IPS-15b (cell line): ENCODE measurements around the gene SASH1.

ENCODE experiments used
- H3K27me3 ChIP-seq: one replicate; pipeline ENCODE4 v1.6.1; 2013; ENCODE audit warnings: low read length; ENCODE audit not compliant: control insufficient read depth, insufficient read depth
- H3K36me3 ChIP-seq: one replicate; pipeline ENCODE4 v1.6.1; 2013; ENCODE audit warnings: low read length; ENCODE audit not compliant: control insufficient read depth, insufficient read depth
- H3K4me1 ChIP-seq: one replicate; pipeline ENCODE4 v1.6.1; 2013; ENCODE audit warnings: mild to moderate bottlenecking, low read length; ENCODE audit not compliant: control insufficient read depth, insufficient read depth
- H3K4me3 ChIP-seq: one replicate; pipeline ENCODE4 v1.5.1; 2013; ENCODE audit warnings: low read depth, low read length
- H3K9ac ChIP-seq: one replicate; pipeline ENCODE4 v1.6.1; 2013; ENCODE audit warnings: low read depth, mild to moderate bottlenecking, low read length
- H3K9me3 ChIP-seq: one replicate; pipeline ENCODE4 v1.6.1; 2013; ENCODE audit warnings: mild to moderate bottlenecking, low read length; ENCODE audit not compliant: control insufficient read depth, insufficient read depth

SASH1 gene

GRCh38 chr6:148495029-148495428 is 152.4 kb downstream of the SASH1 start:
- Histone ChIP-seq H3K36me3 (no peaks in the 10 kb centered on the region), H3K27me3 (no peaks in the 10 kb centered on the region), H3K9ac (no peak overlapping the region), H3K4me1 (no peaks in the 10 kb centered on the region), H3K4me3 (no peak overlapping the region), H3K9me3 (no peaks in the 10 kb centered on the region)

- Histone ChIP-seq H3K9ac (no peak overlapping the region), H3K9me3 (no peaks in the 10 kb centered on the region), H3K36me3 (no peaks in the 10 kb centered on the region), H3K4me1 (no peaks in the 10 kb centered on the region), H3K4me3 (no peak overlapping the region), H3K27me3 (no peaks in the 10 kb centered on the region)
Measured at GRCh38 chr6:148497257-148497656, 154.6 kb downstream of the SASH1 start.

- Histone ChIP-seq H3K36me3 (no peaks in the 10 kb centered on the region), H3K4me1 (no peaks in the 10 kb centered on the region), H3K9ac (no peak overlapping the region), H3K4me3 (no peak overlapping the region), H3K9me3 (no peaks in the 10 kb centered on the region), H3K27me3 (no peaks in the 10 kb centered on the region)
Measured at GRCh38 chr6:148497717-148498116, 155.1 kb downstream of the SASH1 start.

- Histone ChIP-seq H3K9ac (no peak overlapping the region), H3K4me1 (no peaks in the 10 kb centered on the region), H3K9me3 (no peaks in the 10 kb centered on the region), H3K27me3 (no peaks in the 10 kb centered on the region), H3K4me3 (no peak overlapping the region), H3K36me3 (no peaks in the 10 kb centered on the region)
Measured at GRCh38 chr6:148500402-148500801, 157.8 kb downstream of the SASH1 start.

DNA sequence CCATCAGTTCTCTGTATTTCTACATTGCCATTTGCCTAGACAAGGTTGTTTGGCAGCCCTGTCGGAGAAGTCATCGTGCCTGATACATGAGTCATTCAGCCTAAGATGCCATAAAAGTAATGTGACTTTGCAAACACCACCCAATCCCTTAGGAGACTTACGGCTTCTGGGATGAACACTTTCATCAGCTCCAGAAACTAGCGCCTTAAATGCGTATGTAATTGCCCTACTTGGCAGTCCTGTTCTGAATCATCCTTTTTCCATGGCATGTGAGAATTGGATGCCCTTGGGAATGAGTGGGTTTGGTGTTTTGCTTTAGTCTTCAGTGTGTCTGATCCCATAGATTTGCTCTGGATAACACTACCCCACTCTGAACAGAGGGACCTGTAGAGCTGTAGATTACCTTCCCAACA is 158.5 kb downstream of the SASH1 start:
- H3K9ac ChIP-seq, result no peak overlapping the region
- H3K36me3 ChIP-seq, result no peaks in the 10 kb centered on the region
- no peaks in the 10 kb centered on the region for H3K9me3 ChIP-seq
- no peak overlapping the region for H3K4me3 ChIP-seq
- no peaks in the 10 kb centered on the region for H3K27me3 ChIP-seq
- H3K4me1 ChIP-seq, result no peaks in the 10 kb centered on the region

GRCh38 chr6:148502083-148502772 is 159.6 kb downstream of the SASH1 start:
- no peaks in the 10 kb centered on the region for H3K36me3 ChIP-seq
- H3K4me3 ChIP-seq, result no peak overlapping the region
- H3K27me3 ChIP-seq, result no peaks in the 10 kb centered on the region
- H3K9me3 ChIP-seq, result no peaks in the 10 kb centered on the region
- no peaks in the 10 kb centered on the region for H3K4me1 ChIP-seq
- no peak overlapping the region for H3K9ac ChIP-seq

- no peaks in the 10 kb centered on the region for H3K27me3 ChIP-seq
- H3K9ac ChIP-seq, result no peak overlapping the region
- H3K9me3 ChIP-seq, result no peaks in the 10 kb centered on the region
- H3K36me3 ChIP-seq, result no peaks in the 10 kb centered on the region
- H3K4me1 ChIP-seq, result peaks cover 2% of the 10 kb centered on the region
- H3K4me3 ChIP-seq, result no peak overlapping the region
Measured at GRCh38 chr6:148502773-148503135, 160.1 kb downstream of the SASH1 start.

GRCh38 chr6:148503703-148504102 is 161.1 kb downstream of the SASH1 start:
- H3K9ac ChIP-seq, result no peak overlapping the region
- no peaks in the 10 kb centered on the region for H3K27me3 ChIP-seq
- H3K36me3 ChIP-seq, result no peaks in the 10 kb centered on the region
- no peaks in the 10 kb centered on the region for H3K9me3 ChIP-seq
- no peak overlapping the region for H3K4me3 ChIP-seq
- H3K4me1 ChIP-seq, result peaks cover 9% of the 10 kb centered on the region

DNA sequence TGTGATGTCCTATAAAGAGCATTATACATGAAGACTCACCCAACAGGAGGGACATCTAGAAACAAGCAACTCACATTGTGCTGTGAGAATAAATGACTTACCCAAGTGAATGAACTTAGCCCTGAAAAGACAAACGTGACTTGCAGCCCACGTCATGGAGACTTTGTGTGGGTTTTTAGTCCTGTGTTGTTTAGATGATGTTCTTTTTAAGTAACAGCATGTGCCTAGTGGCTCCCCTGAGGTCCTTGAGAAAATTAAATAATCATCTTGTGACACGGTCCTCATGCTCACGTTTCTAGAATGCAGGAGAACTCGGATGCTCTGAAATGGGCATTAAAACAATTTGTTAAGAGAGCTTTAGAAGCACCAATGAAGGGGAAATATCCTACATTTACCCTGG is 165.1 kb downstream of the SASH1 start:
- Histone ChIP-seq H3K36me3 (no peaks in the 10 kb centered on the region), H3K27me3 (no peaks in the 10 kb centered on the region), H3K9ac (no peak overlapping the region), H3K4me1 (peaks cover 17% of the 10 kb centered on the region), H3K4me3 (no peak overlapping the region), H3K9me3 (no peaks in the 10 kb centered on the region)

- no peaks in the 10 kb centered on the region for H3K9me3 ChIP-seq
- peaks cover 18% of the 10 kb centered on the region for H3K4me1 ChIP-seq
- no peaks in the 10 kb centered on the region for H3K36me3 ChIP-seq
- H3K9ac ChIP-seq, result peak overlapping the region; percentile 1
- H3K27me3 ChIP-seq, result no peaks in the 10 kb centered on the region
- no peak overlapping the region for H3K4me3 ChIP-seq
Measured at GRCh38 chr6:148508401-148509041, 165.9 kb downstream of the SASH1 start.

DNA sequence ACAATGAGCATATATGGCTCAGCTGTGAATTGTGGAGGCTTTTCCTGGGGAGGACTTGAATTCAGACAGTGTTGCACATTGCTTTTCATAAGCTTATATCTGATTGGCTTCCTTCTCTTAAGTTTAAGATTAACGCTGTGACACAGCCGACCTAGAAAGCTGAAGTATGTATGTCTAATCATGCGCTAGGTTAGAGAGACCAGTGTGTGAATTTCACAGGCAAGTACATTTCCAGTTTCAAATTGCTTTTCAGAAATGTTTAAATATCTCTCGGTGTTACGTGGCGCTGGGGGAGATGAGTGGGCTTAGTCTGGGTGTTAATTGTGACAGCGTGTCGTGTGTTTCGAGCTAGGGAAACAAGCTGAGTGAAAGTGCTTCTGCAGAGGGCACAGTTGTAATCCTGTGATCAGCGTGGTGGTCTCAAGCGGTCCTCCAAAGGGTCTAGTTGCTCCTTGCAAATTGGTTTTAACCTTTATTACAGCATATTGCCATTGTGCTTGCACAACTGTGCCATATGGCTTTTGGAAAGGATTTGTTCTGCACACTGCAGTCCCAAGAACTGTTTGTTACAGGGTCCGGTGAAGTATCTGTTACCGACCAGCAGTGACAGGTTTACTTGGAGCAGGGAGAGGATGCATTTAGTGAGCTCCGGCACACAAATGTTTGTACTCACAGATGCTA is 166.6 kb downstream of the SASH1 start:
- Histone ChIP-seq H3K4me1 (peaks cover 22% of the 10 kb centered on the region), H3K9me3 (no peaks in the 10 kb centered on the region), H3K4me3 (no peak overlapping the region), H3K36me3 (no peaks in the 10 kb centered on the region), H3K27me3 (no peaks in the 10 kb centered on the region), H3K9ac (peak overlapping the region; percentile 9)
